HepG2 (cell line): Measurements from ENCODE around the gene ZNF22. TPM values are rescaled to one million over a fixed set of nuclear protein-coding genes. Genes with fewer than 3 reads are reported as not detected.

Source experiments
- ATAC-seq: fragments of 200-7000 bp; cut with Tn5 transposase; 3 replicates; pipeline ENCODE4 v1.9.1; 2020; ENCODE audit warnings: mild to moderate bottlenecking, moderate library complexity
- BruUV-seq: library from RNA; stranded (reverse); fragments of 400-500 nt; replicated peaks from 2 replicates; lab custom pipeline; 2021; lab: Mats Ljungman, UMichigan
- CTCF ChIA-PET: fragments of 300-600 bp; formaldehyde crosslinking; extraction: SDS; loops from one replicate; lab custom pipeline; 2021; ENCODE audit warnings: low total read pairs, inconsistent platforms, low intra/inter-chr PET ratio; lab: Yijun Ruan, JAX
- POLR2A ChIA-PET: fragments of 350-600 bp; sonication (Branson Sonifier 250); formaldehyde crosslinking; loops from one replicate; lab custom pipeline; 2020; ENCODE audit warnings: antibody characterized with exemption, inconsistent platforms; lab: Yijun Ruan, JAX
- DNase-seq: peaks from one replicate; pipeline ENCODE4 v3.0.0-alpha.2; 2015; ENCODE audit warnings: low spot score
- FAIRE-seq: peaks from 3 replicates; lab custom pipeline; 2011; peaks lifted over from hg19 to GRCh38; lab: Jason Lieb, UNC
- H2AFZ ChIP-seq: one replicate; pipeline ENCODE4 v1.6.1; 2011; ENCODE audit warnings: low read length, inconsistent platforms
- H3K27ac ChIP-seq: fragments of 300-600 bp; 3 replicates; pipeline ENCODE4 v1.8.0; 2011; ENCODE audit warnings: mixed run types, mild to moderate bottlenecking, mixed read lengths, low read length, inconsistent platforms; ENCODE audit not compliant: insufficient read depth; ENCODE audit errors: extremely low read length
- H3K27me3 ChIP-seq, 2 experiments: fragments of 200-600 bp in 1 of 2; 2 replicates in 1 of 2; 3 replicates in 1 of 2; pipeline versions ENCODE4 v1.6.0 to v1.8.0; 2011; ENCODE audit warnings: low read length in 2 of 2, mild to moderate bottlenecking in 2 of 2, moderate library complexity in 2 of 2, inconsistent platforms in 1 of 2; ENCODE audit not compliant: insufficient read depth in 2 of 2, control insufficient read depth in 1 of 2
- H3K36me3 ChIP-seq, 2 experiments: fragments of 200-600 bp in 1 of 2; replicated peaks in 1 of 2; 2 replicates in 1 of 2; 3 replicates in 1 of 2; pipeline versions ENCODE4 v1.5.1 to v1.8.0; 2011; ENCODE audit warnings: low read length in 2 of 2, inconsistent platforms in 1 of 2; ENCODE audit not compliant: insufficient read depth in 2 of 2, control insufficient read depth in 1 of 2
- H3K4me1 ChIP-seq: 2 replicates; pipeline ENCODE4 v1.5.1; 2012; ENCODE audit warnings: low read length, inconsistent platforms; ENCODE audit not compliant: insufficient read depth
- H3K4me2 ChIP-seq: 2 replicates; pipeline ENCODE4 v1.6.0; 2011; ENCODE audit warnings: low read depth, low read length, inconsistent platforms
- H3K4me3 ChIP-seq, 3 experiments: fragments of 200-600 bp in 1 of 3; sonication (generic), shearing (Covaris generic) in 1 of 3; replicated peaks in 1 of 3; 2 replicates each; pipeline ENCODE4 v1.5.1; 2011 to 2016; ENCODE audit warnings: low read length in 3 of 3, inconsistent platforms in 2 of 3, low read depth in 2 of 3, mild to moderate bottlenecking in 2 of 3, control low read depth in 1 of 3, mixed read lengths in 1 of 3; ENCODE audit not compliant: insufficient read depth in 1 of 3
- H3K79me2 ChIP-seq: one replicate; pipeline ENCODE4 v1.6.1; 2011; ENCODE audit warnings: low read length, inconsistent platforms; ENCODE audit not compliant: insufficient read depth
- H3K9ac ChIP-seq: 2 replicates; pipeline ENCODE4 v1.6.0; 2011; ENCODE audit warnings: mild to moderate bottlenecking, low read depth, low read length, inconsistent platforms; ENCODE audit not compliant: insufficient read depth
- H3K9me3 ChIP-seq: 2 replicates; pipeline ENCODE4 v1.5.1; 2012; ENCODE audit warnings: mild to moderate bottlenecking, low read length
- H4K20me1 ChIP-seq: 2 replicates; pipeline ENCODE4 v1.6.0; 2011; ENCODE audit warnings: inconsistent platforms, mild to moderate bottlenecking, low read length, moderate library complexity; ENCODE audit not compliant: insufficient read depth
- ATF4 ChIP-seq, 2 experiments: fragments of 450-650 bp in 1 of 2; sonication (generic) in 1 of 2; formaldehyde crosslinking; IDR thresholded peaks; 2 replicates each; pipeline versions ENCODE4 v1.5.0 to v1.8.0; 2020 to 2022; ENCODE audit warnings: mild to moderate bottlenecking in 1 of 2, missing genetic modification reagents in 1 of 2
- ATM ChIP-seq: fragments of 450-650 bp; IDR thresholded peaks from 2 replicates; pipeline ENCODE4 v1.7.1; 2017; ENCODE audit warnings: mild to moderate bottlenecking, borderline replicate concordance
- FOXO4 ChIP-seq: sonication (generic); formaldehyde crosslinking; conservative IDR thresholded peaks from 2 replicates; pipeline ENCODE4 v1.8.1; 2023; ENCODE audit warnings: missing genetic modification reagents
- JUND ChIP-seq: sonication (generic); formaldehyde crosslinking; IDR thresholded peaks from 2 replicates; pipeline ENCODE4 v1.8.0; 2022; ENCODE audit warnings: mild to moderate bottlenecking, missing genetic modification reagents
- SPEN ChIP-seq: sonication (generic); formaldehyde crosslinking; IDR thresholded peaks from 2 replicates; pipeline ENCODE4 v1.5.1; 2020; ENCODE audit warnings: low read depth, mild to moderate bottlenecking, missing genetic modification reagents
- ZBTB46 ChIP-seq: sonication (generic); formaldehyde crosslinking; IDR thresholded peaks from 2 replicates; pipeline ENCODE4 v1.4.0; 2020; ENCODE audit warnings: mild to moderate bottlenecking, missing genetic modification reagents, borderline replicate concordance
- ZNF280D ChIP-seq: sonication (generic); formaldehyde crosslinking; IDR thresholded peaks from 2 replicates; pipeline ENCODE4 v1.5.1; 2020; ENCODE audit warnings: mild to moderate bottlenecking, missing genetic modification reagents
- ZNF543 ChIP-seq: sonication (generic); formaldehyde crosslinking; IDR thresholded peaks from 2 replicates; pipeline ENCODE4 v1.4.0; 2020; ENCODE audit warnings: mild to moderate bottlenecking, missing genetic modification reagents
- WGBS: methylation state at CpG from one replicate; pipeline ENCODE4 v1.1.6; 2017; ENCODE audit warnings: low lambda C conversion rate; 5-methylcytosine and 5-hydroxymethylcytosine counted together
- in situ Hi-C: cut with HindIII; loops from 2 replicates; pipeline ENCODE4 v1.10.0; 2017; ENCODE audit warnings: low pct_unique_long_range_greater_than_20kb; ENCODE audit not compliant: extremely low pct_ligation_motif_present
- intact Hi-C: fragments of 100-400 bp; cut with micrococcal nuclease; formaldehyde crosslinking; loops from one replicate; pipeline ENCODE4 v1.10.0; 2022; ENCODE audit not compliant: unreplicated experiment
- polyA plus RNA-seq, 8 experiments: library from polyadenylated mRNA; depleted of rRNA in 3 of 8; stranded (reverse) in 7 of 8; unstranded in 1 of 8; fragments of >200 nt; fragmentation: Illumina TruSeq in 4 of 8; extraction: Trizol in 4 of 8; gene quantifications; 2 replicates each; pipeline versions ENCODE4 v1.2.1 to v1.2.3, GENCODE V29; 2011 to 2016; ENCODE audit warnings: low read depth in 4 of 8, missing spikeins in 1 of 8, mixed read lengths in 1 of 8; ENCODE audit not compliant: insufficient read depth in 1 of 8
- total RNA-seq, 5 experiments: library from RNA; depleted of rRNA; stranded (reverse); fragments of >200 nt; fragmentation: Illumina TruSeq; extraction: Trizol; gene quantifications; 2 replicates each; pipeline ENCODE4 v1.2.3, GENCODE V29; 2016; ENCODE audit warnings: low read depth in 1 of 5
- TF ChIP-seq, protein P1 (sequence below): IDR thresholded peaks from 2 replicates; pipeline ENCODE4 v1.6.1; 2016

Gene ZNF22
- total and polyA plus RNA-seq, 2 of the 13 experiments (the other 11 are each of a cell fraction or from before 2014, with no cell fraction given): 0.40 to 1.3 TPM

- TF ChIP-seq ZNF543 (no peak), FOXO4 (CRISPR knock-in tag) (no peak), ATF4 (CRISPR knock-in tag; IDR thresholded peaks at IDR 0.05) (peak in 1 of 2 experiments; percentile 90; a peak in 2 of 4 replicates)
- TF ChIP-seq, all 625 proteins: peak for 12
Observed at GRCh38 chr10:44985175-44985681, 15.5 kb upstream of the ZNF22 start (continued).

DNA sequence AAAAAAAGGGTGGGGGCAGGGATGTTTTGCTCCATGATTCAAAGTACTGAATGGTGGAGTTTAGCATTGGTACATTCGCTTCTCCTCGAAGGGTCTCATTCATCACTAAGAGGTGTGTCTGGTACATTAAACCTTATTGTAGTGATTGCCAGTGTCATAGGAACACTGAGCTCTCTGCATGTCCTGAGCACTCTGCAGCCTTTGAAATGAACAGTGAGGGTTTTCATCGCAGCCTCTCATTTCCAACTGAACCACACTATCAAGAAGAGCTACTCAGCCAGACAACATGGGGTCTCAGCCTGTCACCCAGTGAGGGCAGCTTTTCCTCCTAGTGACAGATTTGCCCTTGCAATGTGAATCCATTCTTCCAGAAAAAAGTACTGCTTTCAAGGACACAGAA, 14.5 kb upstream of the ZNF22 start:
- Histone ChIP-seq H3K4me2 (no peak overlapping the region), H2AFZ (no peak overlapping the region), H3K4me3 (no peak overlapping the region), H3K9me3 (no peaks in the 10 kb centered on the region), H4K20me1 (no peaks in the 10 kb centered on the region), H3K79me2 (peaks cover 4% of the 10 kb centered on the region), H3K27ac (no peak overlapping the region), H3K4me1 (peaks cover 63% of the 10 kb centered on the region), H3K9ac (no peak overlapping the region), H3K27me3 (no peaks in the 10 kb centered on the region), H3K36me3 (peaks cover 9 to 43% of the 10 kb centered on the region in 2 experiments; a peak in 4 of 5 replicates)
- in situ Hi-C loops: no loop called here
- ATAC-seq (no peak), DNase-seq (no peak)
- 96% methylated on average over 3 of the region's 3 CpGs for WGBS
- CTCF ChIA-PET: no interaction called here
- BruUV-seq: no TSS peak
- intact Hi-C loops: no loop called here
- POLR2A ChIA-PET: interaction anchor here (2.1 to 12.6 kb wide), 3 partner anchors 5 to 27 kb away, joined by 6 to 863 read pairs (median 863); partner anchors contain the start of genes DEPP1 and RASSF4
- TF ChIP-seq ZNF280D (CRISPR knock-in tag) (no peak), ZBTB46 (CRISPR knock-in tag) (no peak), JUND (CRISPR knock-in tag) (no peak), SPEN (no peak), ATM (no peak)
- TF ChIP-seq, protein P1, sequence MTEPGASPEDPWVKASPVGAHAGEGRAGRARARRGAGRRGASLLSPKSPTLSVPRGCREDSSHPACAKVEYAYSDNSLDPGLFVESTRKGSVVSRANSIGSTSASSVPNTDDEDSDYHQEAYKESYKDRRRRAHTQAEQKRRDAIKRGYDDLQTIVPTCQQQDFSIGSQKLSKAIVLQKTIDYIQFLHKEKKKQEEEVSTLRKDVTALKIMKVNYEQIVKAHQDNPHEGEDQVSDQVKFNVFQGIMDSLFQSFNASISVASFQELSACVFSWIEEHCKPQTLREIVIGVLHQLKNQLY (CRISPR knock-in tag): no peak
- TF ChIP-seq, all 625 proteins: peak for 0
- no peak for FAIRE-seq
